Calu3 (cell line): ENCODE results near the gene PLCD4. TPM values are rescaled to one million over a fixed set of nuclear protein-coding genes. Genes with fewer than 3 reads are reported as not detected.

Experiments
- BruUV-seq: library from RNA; stranded (reverse); fragments of 400-500 nt; replicated peaks from 2 replicates; lab custom pipeline; 2021; lab: Mats Ljungman, UMichigan
- CTCF ChIA-PET: fragments of 300-600 bp; sonication (Branson Sonifier 250); formaldehyde crosslinking; loops from one replicate; lab custom pipeline; 2022; ENCODE audit warnings: antibody characterized with exemption; lab: Charles Lee
- DNase-seq: peaks from one replicate; pipeline ENCODE4 v3.0.0; 2022
- H3K27ac Mint-ChIP-seq: one replicate; pipeline ENCODE4 v1.8.0; 2022; ENCODE audit warnings: mixed read lengths; ENCODE audit not compliant: unreplicated experiment
- H3K27me3 Mint-ChIP-seq: one replicate; pipeline ENCODE4 v1.8.0; 2022; ENCODE audit warnings: mixed read lengths; ENCODE audit not compliant: unreplicated experiment
- H3K36me3 Mint-ChIP-seq: one replicate; pipeline ENCODE4 v1.8.0; 2022; ENCODE audit warnings: mild to moderate bottlenecking, moderate library complexity, mixed read lengths; ENCODE audit not compliant: insufficient read depth, unreplicated experiment
- H3K4me1 Mint-ChIP-seq: one replicate; pipeline ENCODE4 v1.8.0; 2022; ENCODE audit warnings: mild to moderate bottlenecking, low read depth, mixed read lengths; ENCODE audit not compliant: unreplicated experiment
- H3K4me3 Mint-ChIP-seq: one replicate; pipeline ENCODE4 v1.8.0; 2022; ENCODE audit warnings: mild to moderate bottlenecking, low read depth, moderate library complexity, mixed read lengths; ENCODE audit not compliant: unreplicated experiment
- H3K9me3 Mint-ChIP-seq: one replicate; pipeline ENCODE4 v1.8.0; 2022; ENCODE audit warnings: low read depth, mixed read lengths; ENCODE audit not compliant: unreplicated experiment
- CTCF ChIP-seq: fragments of 200-600 bp; IDR thresholded peaks from one replicate; pipeline ENCODE4 v1.8.0; 2022; ENCODE audit warnings: antibody characterized with exemption; ENCODE audit not compliant: unreplicated experiment
- intact Hi-C: fragments of 100-400 bp; cut with micrococcal nuclease; formaldehyde crosslinking; loops from one replicate; pipeline ENCODE4 v1.10.0; 2022; ENCODE audit not compliant: unreplicated experiment
- total RNA-seq: library from RNA; stranded (reverse); gene quantifications from 2 replicates; pipeline ENCODE4 v1.2.3, GENCODE V29; 2022

PLCD4 gene
- total RNA-seq, 1 experiment from 2014 or later = 0.38 TPM

- H3K4me3 Mint-ChIP-seq = no peak overlapping the region
- CTCF ChIA-PET = no interaction called here
Measured at GRCh38 chr2:218631837-218632236, 24.1 kb downstream of the PLCD4 start.

GRCh38 chr2:218635719-218636118 is 28.0 kb downstream of the PLCD4 start:
- no peaks in the 10 kb centered on the region for H3K9me3 Mint-ChIP-seq

More at GRCh38 chr2:218631837-218632236, 24.1 kb downstream of the PLCD4 start:
- no TSS peak for BruUV-seq
- Mint-ChIP-seq H3K27me3 (no peaks in the 10 kb centered on the region), H3K36me3 (peaks cover 10% of the 10 kb centered on the region), H3K4me1 (no peaks in the 10 kb centered on the region), H3K27ac (no peak overlapping the region), H3K9me3 (no peaks in the 10 kb centered on the region)
- intact Hi-C loops = no loop called here
- no peak for TF ChIP-seq CTCF
- DNase-seq = no peak

DNA sequence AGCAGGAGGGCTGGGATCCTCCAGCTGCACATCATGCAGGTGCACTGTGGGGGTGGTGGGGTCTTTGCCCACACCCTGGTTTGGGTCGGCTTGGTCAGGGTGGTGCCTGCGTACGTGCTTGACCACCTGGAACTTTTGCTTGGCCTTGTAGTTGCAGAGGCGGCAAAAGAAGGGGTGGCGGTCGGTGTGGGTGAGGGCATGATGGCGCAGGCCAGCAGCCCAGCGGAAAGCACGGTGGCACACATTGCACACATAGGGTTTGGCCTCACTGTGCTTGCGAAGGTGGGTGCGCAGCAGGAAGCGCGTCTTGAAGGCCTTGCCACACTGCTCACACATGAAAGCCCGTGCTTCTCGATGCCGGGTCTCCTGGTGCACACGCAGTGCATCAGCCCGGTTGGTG is 30.7 kb downstream of the PLCD4 start:
- no peak overlapping the region for H3K27ac Mint-ChIP-seq
- H3K9me3 Mint-ChIP-seq = no peaks in the 10 kb centered on the region
- intact Hi-C loops = no loop called here
- no TSS peak for BruUV-seq
- no peak for DNase-seq
- no peak for TF ChIP-seq CTCF
- H3K27me3 Mint-ChIP-seq = no peaks in the 10 kb centered on the region
- CTCF ChIA-PET = no interaction called here
- H3K4me3 Mint-ChIP-seq = no peak overlapping the region
- peaks cover 50% of the 10 kb centered on the region for H3K36me3 Mint-ChIP-seq
- H3K4me1 Mint-ChIP-seq = no peaks in the 10 kb centered on the region

More at GRCh38 chr2:218635719-218636118, 28.0 kb downstream of the PLCD4 start:
- TF ChIP-seq CTCF = no peak
- Mint-ChIP-seq H3K27me3 (no peaks in the 10 kb centered on the region), H3K4me1 (no peaks in the 10 kb centered on the region), H3K36me3 (peaks cover 31% of the 10 kb centered on the region), H3K4me3 (no peak overlapping the region), H3K27ac (no peak overlapping the region)
- no TSS peak for BruUV-seq
- CTCF ChIA-PET = no interaction called here
- no peak for DNase-seq
- intact Hi-C loops = no loop called here

DNA sequence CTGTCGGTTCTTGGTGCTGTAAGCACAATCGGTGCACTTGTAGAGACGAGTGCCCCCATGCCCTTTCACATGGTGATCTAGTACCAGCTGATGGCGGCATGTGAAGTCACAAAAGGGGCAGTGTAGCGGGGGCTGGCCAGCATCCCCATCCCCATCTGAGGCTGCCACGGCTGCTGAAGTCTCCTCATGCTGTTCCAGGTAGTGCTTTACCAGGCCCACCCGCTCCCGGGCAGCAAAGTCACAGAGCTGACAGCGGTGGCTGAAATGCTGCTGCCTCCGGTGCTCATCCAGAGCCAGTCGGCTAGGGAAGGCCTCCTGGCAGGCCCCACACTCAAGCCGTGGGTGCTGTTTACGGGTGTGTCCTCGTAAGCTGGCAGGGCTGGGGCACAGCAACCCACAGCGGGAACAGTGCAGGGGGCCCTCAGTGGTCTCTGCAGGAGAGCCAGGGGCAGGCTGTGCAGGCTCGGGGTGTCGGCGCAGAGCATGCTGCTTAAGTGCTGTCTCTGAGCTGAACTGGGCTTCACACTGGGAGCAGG is 34.5 kb downstream of the PLCD4 start:
- CTCF ChIA-PET = no interaction called here
- intact Hi-C loops = loop anchor here (10.0 kb wide), 1 partner anchor 57 kb away; no protein-coding TSS in a partner anchor
- no TSS peak for BruUV-seq
- Mint-ChIP-seq H3K9me3 (no peaks in the 10 kb centered on the region), H3K27me3 (no peaks in the 10 kb centered on the region), H3K36me3 (peaks cover 54% of the 10 kb centered on the region), H3K4me1 (no peaks in the 10 kb centered on the region), H3K27ac (no peak overlapping the region), H3K4me3 (no peak overlapping the region)
- no peak for TF ChIP-seq CTCF
- DNase-seq = no peak
